Retinal pigment epithelial cell (primary cell): ENCODE data around the gene IGF2BP3.
"Not testable (repeated sequence)": the region's sequence is repeated elsewhere in the genome, so short reads cannot be mapped to it uniquely, and the experiment has no call there.

ENCODE experiments used
- DNase-seq: peaks from one replicate; pipeline ENCODE4 v3.0.0-alpha.2; 2010; ENCODE audit warnings: low read depth
- H3K4me3 ChIP-seq: 2 replicates; pipeline ENCODE4 v1.5.1; 2011; ENCODE audit warnings: mild to moderate bottlenecking, low read length, control low read depth, moderate library complexity
- CTCF ChIP-seq: conservative IDR thresholded peaks from 2 replicates; pipeline ENCODE4 v1.5.1; 2011; ENCODE audit warnings: low read depth, low read length, control low read depth, inconsistent platforms

Gene IGF2BP3

GRCh38 chr7:23422384-23422783, 47.9 kb downstream of the IGF2BP3 start:
- no peak for TF ChIP-seq CTCF

GRCh38 chr7:23419845-23420244, 50.4 kb downstream of the IGF2BP3 start:
- no peak for TF ChIP-seq CTCF
- no peak for DNase-seq
- no peak overlapping the region for H3K4me3 ChIP-seq

More at GRCh38 chr7:23422384-23422783, 47.9 kb downstream of the IGF2BP3 start:
- DNase-seq: no peak
- H3K4me3 ChIP-seq: no peak overlapping the region

- H3K4me3 ChIP-seq: no peak overlapping the region
- TF ChIP-seq CTCF: no peak
- DNase-seq: no peak
Observed at GRCh38 chr7:23419160-23419559, 51.1 kb downstream of the IGF2BP3 start.

- no peak for DNase-seq
- TF ChIP-seq CTCF: no peak
- H3K4me3 ChIP-seq: no peak overlapping the region
Observed at GRCh38 chr7:23418046-23418445, 52.2 kb downstream of the IGF2BP3 start.

- no peak for DNase-seq
- H3K4me3 ChIP-seq: no peak overlapping the region
- TF ChIP-seq CTCF: no peak
Observed at GRCh38 chr7:23415198-23415597, 55.1 kb downstream of the IGF2BP3 start.

GRCh38 chr7:23410446-23411183, 59.7 kb downstream of the IGF2BP3 start:
- TF ChIP-seq CTCF: no peak
- DNase-seq: no peak
- no peak overlapping the region for H3K4me3 ChIP-seq

- DNase-seq, H3K4me3 ChIP-seq: not testable (repeated sequence)
Observed at GRCh38 chr7:23406564-23406963, 63.7 kb downstream of the IGF2BP3 start.

GRCh38 chr7:23405240-23405618, 65.1 kb downstream of the IGF2BP3 start:
- DNase-seq: no peak
- no peak for TF ChIP-seq CTCF
- H3K4me3 ChIP-seq: no peak overlapping the region
